ENCODE measurements around the gene C1orf174. TPM values are rescaled to one million over a fixed set of nuclear protein-coding genes. Genes with fewer than 3 reads are reported as not detected.

C1orf174 gene
- total RNA-seq, 1 donor from 2014 or later, result 44.9 TPM

DNA sequence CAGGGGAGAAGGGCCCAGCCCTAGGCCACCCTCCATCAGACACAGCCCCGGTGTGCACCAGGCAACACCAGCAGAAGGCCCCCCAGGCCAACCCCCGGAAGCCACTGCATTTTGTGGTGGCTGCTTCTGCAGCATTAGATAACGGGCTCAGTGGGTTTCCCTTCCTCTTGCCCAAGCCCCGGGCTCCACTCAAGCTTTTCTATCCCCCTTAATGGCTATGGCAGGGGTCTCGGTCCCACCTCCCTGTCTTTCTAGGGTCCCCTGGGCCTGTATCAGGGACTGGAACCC lies 18.9 kb downstream of the C1orf174 start:
- no peak for DNase-seq (ENCODE audit: low spot score)
- Mint-ChIP-seq H3K27ac (no peak overlapping the region), H3K36me3 (ENCODE audit: low read depth) (peaks cover 36% of the 10 kb centered on the region), H3K4me3 (ENCODE audit: low read depth) (no peak overlapping the region), H3K27me3 (ENCODE audit: low read depth) (no peaks in the 10 kb centered on the region), H3K4me1 (ENCODE audit: low read depth) (no peaks in the 10 kb centered on the region), H3K9me3 (peaks cover 10% of the 10 kb centered on the region)
- intact Hi-C loops (cut with micrococcal nuclease), result no loop called here

DNA sequence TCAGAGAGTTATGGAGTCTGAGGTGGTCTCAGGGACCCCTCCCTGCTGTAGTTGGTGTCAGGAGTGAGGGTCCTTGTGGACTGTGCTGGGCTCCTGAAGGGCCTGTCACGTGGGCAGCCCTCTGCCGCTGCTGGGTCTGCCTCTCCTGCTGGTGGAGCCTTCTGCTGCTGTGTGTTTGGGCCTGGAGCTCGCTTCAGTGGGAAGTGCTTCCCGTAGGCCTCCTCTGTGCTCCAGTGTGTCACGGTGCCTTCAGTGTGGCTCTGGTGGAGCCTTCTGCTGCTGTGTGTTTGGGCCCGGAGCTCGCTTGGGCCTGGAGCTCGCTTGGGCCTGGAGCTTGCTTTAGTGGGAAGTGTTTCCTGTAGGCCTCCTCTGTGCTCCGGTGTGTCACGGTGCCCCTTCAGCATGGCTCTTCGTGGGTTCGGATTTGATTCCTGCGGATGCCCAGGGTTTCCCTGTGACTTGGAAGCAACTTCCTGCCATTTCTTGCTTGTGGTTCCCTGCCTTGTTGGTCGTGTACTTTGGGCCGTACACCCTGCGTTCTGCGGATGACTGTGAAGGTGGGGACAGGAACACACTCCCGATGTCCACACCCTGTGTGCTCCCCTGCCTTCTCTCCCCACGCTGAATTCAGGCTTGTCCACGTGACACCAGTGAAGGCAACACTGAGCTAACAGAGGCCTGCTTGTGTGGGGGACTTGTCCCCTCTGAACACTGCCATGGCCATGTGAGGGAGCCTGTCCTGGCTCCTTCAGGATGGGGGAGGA lies 19.5 kb downstream of the C1orf174 start:
- Mint-ChIP-seq H3K27me3 (ENCODE audit: low read depth) (no peaks in the 10 kb centered on the region), H3K4me3 (ENCODE audit: low read depth) (no peak overlapping the region), H3K4me1 (ENCODE audit: low read depth) (no peaks in the 10 kb centered on the region), H3K36me3 (ENCODE audit: low read depth) (peaks cover 41% of the 10 kb centered on the region), H3K27ac (no peak overlapping the region), H3K9me3 (peaks cover 10% of the 10 kb centered on the region)
- DNase-seq (ENCODE audit: low spot score), result no peak
- intact Hi-C loops (cut with micrococcal nuclease), result no loop called here

DNA sequence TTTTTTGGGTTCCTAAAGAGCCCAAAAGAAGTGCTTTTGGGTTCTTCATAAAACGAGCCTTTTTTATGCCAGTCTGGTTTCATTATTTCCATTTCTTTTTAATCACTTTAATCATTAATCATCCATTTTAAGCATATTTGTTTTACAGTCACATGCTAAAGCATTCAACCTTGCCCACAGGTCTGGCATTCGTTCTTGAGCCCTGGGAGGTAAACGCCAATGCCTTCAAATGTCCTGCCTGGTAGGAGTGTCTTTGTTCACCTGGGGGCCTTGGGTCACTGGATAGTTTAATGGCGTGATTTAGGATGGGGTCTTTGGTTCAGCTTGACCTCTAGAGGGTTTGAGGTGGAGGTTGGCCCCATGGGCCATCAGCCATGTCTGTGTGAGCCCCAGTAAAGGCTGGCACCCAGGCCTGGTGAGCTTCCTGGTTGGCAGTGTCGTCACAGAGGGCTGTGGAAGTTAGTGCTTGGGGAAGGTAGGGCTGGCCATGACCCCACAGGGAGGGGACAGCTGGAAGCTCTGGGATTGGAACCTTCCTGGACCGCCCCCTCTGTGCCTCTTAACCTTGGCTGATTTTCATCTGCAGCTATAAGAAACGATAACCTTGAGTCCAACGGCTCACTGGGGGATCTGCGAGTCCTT lies 20.2 kb downstream of the C1orf174 start:
- Mint-ChIP-seq H3K27ac (no peak overlapping the region), H3K36me3 (ENCODE audit: low read depth) (peaks cover 46% of the 10 kb centered on the region), H3K4me3 (ENCODE audit: low read depth) (no peak overlapping the region), H3K4me1 (ENCODE audit: low read depth) (no peaks in the 10 kb centered on the region), H3K27me3 (ENCODE audit: low read depth) (no peaks in the 10 kb centered on the region), H3K9me3 (peaks cover 10% of the 10 kb centered on the region)
- intact Hi-C loops (cut with micrococcal nuclease), result no loop called here
- no peak for DNase-seq (ENCODE audit: low spot score)

DNA sequence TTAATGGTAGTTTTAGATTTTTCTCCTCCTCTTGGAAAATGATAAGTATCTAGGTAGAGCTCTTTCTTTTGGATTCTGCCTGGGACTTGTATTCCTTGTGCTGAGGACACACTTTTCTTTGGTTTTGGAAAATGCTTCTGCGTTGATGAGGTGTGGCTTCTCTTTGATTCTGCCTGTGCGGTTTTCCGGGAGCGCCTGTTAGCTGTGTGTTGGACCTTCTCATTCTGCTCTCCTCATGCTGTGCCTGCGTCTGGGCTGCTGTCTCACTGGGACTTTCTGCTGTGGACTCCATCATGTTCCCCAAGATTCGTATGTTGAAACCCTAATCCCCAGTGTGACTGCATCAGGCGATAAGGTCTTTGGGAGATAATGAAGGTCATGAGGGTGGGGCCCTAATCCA lies 21.0 kb downstream of the C1orf174 start:
- Mint-ChIP-seq H3K4me1 (ENCODE audit: low read depth) (no peaks in the 10 kb centered on the region), H3K9me3 (peaks cover 10% of the 10 kb centered on the region), H3K27ac (no peak overlapping the region), H3K27me3 (ENCODE audit: low read depth) (no peaks in the 10 kb centered on the region), H3K4me3 (ENCODE audit: low read depth) (no peak overlapping the region), H3K36me3 (ENCODE audit: low read depth) (peaks cover 42% of the 10 kb centered on the region)
- intact Hi-C loops (cut with micrococcal nuclease), result no loop called here
- no peak for DNase-seq (ENCODE audit: low spot score)

DNA sequence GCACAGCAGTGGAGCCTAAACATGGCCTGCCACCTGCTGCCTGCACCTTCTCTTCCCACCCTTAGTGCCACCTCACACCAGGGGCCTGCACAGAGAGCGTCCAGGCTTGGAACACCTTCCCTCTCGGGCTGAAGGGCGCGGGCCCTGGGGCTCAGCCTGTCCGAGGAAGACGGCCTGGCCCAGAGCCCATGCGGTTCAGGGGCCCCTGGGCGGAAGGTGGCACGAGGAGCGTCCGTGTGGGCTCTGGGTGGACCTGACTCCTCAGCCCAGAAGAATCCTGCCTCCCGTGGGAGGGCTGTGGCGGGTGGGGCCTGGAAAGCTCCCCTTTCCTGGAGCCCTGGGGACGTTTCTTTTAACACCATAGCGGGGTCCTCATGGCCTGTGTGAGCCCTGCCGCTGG lies 23.4 kb downstream of the C1orf174 start:
- Mint-ChIP-seq H3K27me3 (ENCODE audit: low read depth) (no peaks in the 10 kb centered on the region), H3K36me3 (ENCODE audit: low read depth) (peaks cover 54% of the 10 kb centered on the region), H3K4me3 (ENCODE audit: low read depth) (no peak overlapping the region), H3K27ac (no peak overlapping the region), H3K9me3 (peaks cover 10% of the 10 kb centered on the region), H3K4me1 (ENCODE audit: low read depth) (no peaks in the 10 kb centered on the region)
- intact Hi-C loops (cut with micrococcal nuclease), result no loop called here
- DNase-seq (ENCODE audit: low spot score), result no peak

GRCh38 chr1:3874736-3875135 lies 25.3 kb downstream of the C1orf174 start:
- H3K27ac Mint-ChIP-seq, result no peak overlapping the region
- H3K4me1 Mint-ChIP-seq (ENCODE audit: low read depth), result no peaks in the 10 kb centered on the region
- H3K9me3 Mint-ChIP-seq, result peaks cover 10% of the 10 kb centered on the region
- no peak overlapping the region for H3K4me3 Mint-ChIP-seq (ENCODE audit: low read depth)
- no peak for DNase-seq (ENCODE audit: low spot score)
- intact Hi-C loops (cut with micrococcal nuclease), result no loop called here
- no peaks in the 10 kb centered on the region for H3K27me3 Mint-ChIP-seq (ENCODE audit: low read depth)
- H3K36me3 Mint-ChIP-seq (ENCODE audit: low read depth), result peaks cover 46% of the 10 kb centered on the region

GRCh38 chr1:3872546-3872945 lies 27.5 kb downstream of the C1orf174 start:
- no peak overlapping the region for H3K27ac Mint-ChIP-seq
- H3K4me1 Mint-ChIP-seq (ENCODE audit: low read depth), result no peaks in the 10 kb centered on the region
- H3K36me3 Mint-ChIP-seq (ENCODE audit: low read depth), result peaks cover 39% of the 10 kb centered on the region
- DNase-seq (ENCODE audit: low spot score), result no peak
- no peaks in the 10 kb centered on the region for H3K27me3 Mint-ChIP-seq (ENCODE audit: low read depth)
- intact Hi-C loops (cut with micrococcal nuclease), result no loop called here
- no peaks in the 10 kb centered on the region for H3K9me3 Mint-ChIP-seq
- H3K4me3 Mint-ChIP-seq (ENCODE audit: low read depth), result no peak overlapping the region

DNA sequence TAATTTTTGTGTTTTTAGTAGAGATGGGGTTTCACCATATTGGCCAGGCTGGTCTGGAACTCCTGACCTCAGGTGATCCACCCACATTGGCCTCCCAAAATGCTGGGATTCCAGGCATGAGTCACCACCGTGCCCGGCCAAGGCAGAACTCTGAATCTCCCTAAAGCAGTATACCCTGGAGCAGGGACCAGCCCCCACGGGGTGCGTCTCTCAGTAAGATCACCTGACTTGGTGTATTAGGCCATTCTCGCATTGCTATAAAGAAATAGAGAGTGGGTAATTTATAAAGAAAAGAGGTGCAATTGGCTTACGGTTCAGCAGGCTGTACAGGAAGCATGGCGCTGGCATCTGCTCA lies 28.6 kb downstream of the C1orf174 start:
- no peaks in the 10 kb centered on the region for H3K4me1 Mint-ChIP-seq (ENCODE audit: low read depth)
- no peak overlapping the region for H3K4me3 Mint-ChIP-seq (ENCODE audit: low read depth)
- intact Hi-C loops (cut with micrococcal nuclease), result no loop called here
- no peak overlapping the region for H3K27ac Mint-ChIP-seq
- no peak for DNase-seq (ENCODE audit: low spot score)
- H3K27me3 Mint-ChIP-seq (ENCODE audit: low read depth), result no peaks in the 10 kb centered on the region
- H3K36me3 Mint-ChIP-seq (ENCODE audit: low read depth), result peaks cover 45% of the 10 kb centered on the region
- no peaks in the 10 kb centered on the region for H3K9me3 Mint-ChIP-seq

- Mint-ChIP-seq H3K27me3 (ENCODE audit: low read depth) (no peaks in the 10 kb centered on the region), H3K36me3 (ENCODE audit: low read depth) (peaks cover 29% of the 10 kb centered on the region), H3K4me1 (ENCODE audit: low read depth) (no peaks in the 10 kb centered on the region), H3K4me3 (ENCODE audit: low read depth) (no peak overlapping the region), H3K9me3 (no peaks in the 10 kb centered on the region), H3K27ac (no peak overlapping the region)
- no peak for DNase-seq (ENCODE audit: low spot score)
- intact Hi-C loops (cut with micrococcal nuclease), result no loop called here
Measured at GRCh38 chr1:3869751-3870301, 30.2 kb downstream of the C1orf174 start.

- no peak overlapping the region for H3K4me3 Mint-ChIP-seq (ENCODE audit: low read depth)
- intact Hi-C loops (cut with micrococcal nuclease), result no loop called here
- H3K27me3 Mint-ChIP-seq (ENCODE audit: low read depth), result no peaks in the 10 kb centered on the region
- H3K27ac Mint-ChIP-seq, result no peak overlapping the region
- peaks cover 22% of the 10 kb centered on the region for H3K36me3 Mint-ChIP-seq (ENCODE audit: low read depth)
- no peak for DNase-seq (ENCODE audit: low spot score)
- no peaks in the 10 kb centered on the region for H3K9me3 Mint-ChIP-seq
- H3K4me1 Mint-ChIP-seq (ENCODE audit: low read depth), result no peaks in the 10 kb centered on the region
Measured at GRCh38 chr1:3868464-3869006, 31.5 kb downstream of the C1orf174 start.

DNA sequence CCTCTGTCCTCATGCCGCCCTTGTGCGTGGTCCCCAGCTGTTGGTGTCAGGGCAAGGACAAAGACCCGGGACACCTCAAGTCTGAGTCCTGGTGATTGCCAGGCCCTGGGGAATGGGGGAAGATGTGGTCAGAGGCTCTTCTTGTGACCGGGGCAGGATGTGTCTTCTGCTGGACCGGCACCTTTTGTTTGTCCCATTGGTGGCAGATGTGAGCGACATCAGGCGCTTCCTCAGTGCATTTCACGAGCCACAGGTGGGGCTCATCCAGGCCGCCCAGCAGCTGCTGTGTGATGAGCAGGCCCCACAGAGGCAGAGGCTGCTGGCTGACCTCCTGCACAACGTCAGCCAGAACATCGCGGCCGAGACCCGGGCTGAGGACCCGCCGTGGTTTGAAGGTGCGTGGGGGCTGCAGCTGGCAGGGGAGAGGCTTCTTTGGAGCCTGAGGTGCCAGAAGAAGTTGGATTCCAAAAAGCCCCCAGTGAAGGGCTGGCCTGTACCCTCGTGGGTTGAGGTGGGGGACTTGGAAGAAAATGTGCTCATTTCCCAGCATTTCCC lies 34.4 kb downstream of the C1orf174 start:
- Mint-ChIP-seq H3K36me3 (ENCODE audit: low read depth) (peaks cover 15% of the 10 kb centered on the region), H3K4me3 (ENCODE audit: low read depth) (no peak overlapping the region), H3K27me3 (ENCODE audit: low read depth) (no peaks in the 10 kb centered on the region), H3K4me1 (ENCODE audit: low read depth) (no peaks in the 10 kb centered on the region), H3K27ac (no peak overlapping the region), H3K9me3 (no peaks in the 10 kb centered on the region)
- intact Hi-C loops (cut with micrococcal nuclease), result no loop called here
- no peak for DNase-seq (ENCODE audit: low spot score)

GRCh38 chr1:3864884-3865283 lies 35.2 kb downstream of the C1orf174 start:
- Mint-ChIP-seq H3K4me1 (ENCODE audit: low read depth) (no peaks in the 10 kb centered on the region), H3K36me3 (ENCODE audit: low read depth) (peaks cover 15% of the 10 kb centered on the region), H3K4me3 (ENCODE audit: low read depth) (no peak overlapping the region), H3K27ac (no peak overlapping the region), H3K9me3 (no peaks in the 10 kb centered on the region), H3K27me3 (ENCODE audit: low read depth) (no peaks in the 10 kb centered on the region)
- DNase-seq (ENCODE audit: low spot score), result no peak
- intact Hi-C loops (cut with micrococcal nuclease), result no loop called here

Measured in activated T-helper 2 cell treated with anti-CD3 and anti-CD28 coated beads, Interferon-gamma antibody, Interleukin-2, Interleukin-4, amounts not matched to agents 10 μg/mL and 5 μg/mL and 100 μg/mL, durations not matched to agents 14 hours and 24 hours and 36 hours (primary cell).